ENCODE data around the gene GGA1. TPM values are rescaled to one million over a fixed set of nuclear protein-coding genes. Genes with fewer than 3 reads are reported as not detected.
A peak's percentile ranks its signal among the peaks of the same experiment; 100 is the strongest.

Gene GGA1
- total and polyA plus RNA-seq, 11 donors, result 22.7 to 45.7 (median 27.4) TPM

DNA sequence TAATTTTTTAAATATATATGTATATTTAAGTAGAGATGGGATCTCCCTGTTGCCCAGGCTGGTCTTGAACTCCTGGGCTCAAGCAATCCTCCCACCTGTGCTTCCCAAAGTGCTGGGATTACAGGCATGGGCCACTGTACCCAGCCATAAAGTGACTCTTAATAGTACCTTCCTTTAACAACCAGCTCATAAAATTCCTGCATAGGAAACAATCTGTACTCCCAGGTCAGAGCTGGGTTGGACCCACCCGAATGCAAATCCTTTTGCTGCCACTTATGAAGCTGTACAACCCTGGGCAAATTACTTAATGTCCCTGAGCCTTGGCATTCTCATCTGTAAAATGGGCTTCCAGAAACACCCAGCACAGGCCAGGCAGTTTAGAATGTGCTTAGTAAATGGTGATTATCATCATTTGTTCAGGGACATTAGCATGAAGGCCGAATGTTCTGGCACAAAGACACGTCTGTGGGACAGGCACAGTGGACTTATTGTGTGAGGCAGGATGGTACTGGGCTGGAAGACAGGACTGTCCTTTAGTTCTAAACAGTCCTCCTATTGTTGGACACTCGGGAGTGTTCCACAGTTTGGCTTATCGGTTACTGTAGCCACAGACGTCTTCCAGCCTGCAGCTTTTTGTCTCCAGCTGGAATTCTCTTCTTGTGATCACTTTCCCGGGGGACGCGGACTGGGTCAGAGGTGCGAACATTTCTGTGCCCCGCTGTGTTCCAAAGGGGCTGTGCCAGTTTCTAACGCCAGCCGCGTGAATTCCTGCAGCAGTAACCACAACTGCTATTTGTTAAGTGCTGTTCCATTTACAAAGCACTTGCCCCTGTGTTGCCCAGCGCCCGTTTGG lies 55.8 kb downstream of the GGA1 start:
- ATAC-seq (no peak), DNase-seq (no peak)
- H3K36me3 ChIP-seq, result peaks cover 0 to 20% (median 13%) of the 10 kb centered on the region in 9 donors
- no peak overlapping the region for H3K4me3 ChIP-seq
- peak overlapping the region in 4 of 12 donors; percentile 7 to 50 (median 24) for H3K27ac ChIP-seq
- no peak for TF ChIP-seq POLR2A (IDR thresholded peaks at IDR 0.05)
- TF ChIP-seq CTCF (IDR thresholded peaks at IDR 0.05), result no peak
- peaks cover 0 to 43% (median 30%) of the 10 kb centered on the region in 12 donors for H3K4me1 ChIP-seq
- intact Hi-C loops (cut with DNase I), result no loop called here
- WGBS, 4 donors, result 47 to 64% (median 61%) methylated on average over 11 to 16 of the region's 16 CpGs
- H3K9me3 ChIP-seq, result no peaks in the 10 kb centered on the region
- H3K27me3 ChIP-seq, result no peaks in the 10 kb centered on the region

GRCh38 chr22:37665487-37665886 lies 56.9 kb downstream of the GGA1 start:
- intact Hi-C loops (cut with DNase I), result no loop called here
- WGBS, 4 donors, result 94 to 100% (median 95%) methylated on average over 13 to 24 of the region's 24 CpGs
- peaks cover 0 to 33% (median 19%) of the 10 kb centered on the region in 12 donors for H3K4me1 ChIP-seq
- H3K4me3 ChIP-seq, result no peak overlapping the region
- DNase-seq (no peak), ATAC-seq (no peak)
- H3K27ac ChIP-seq, result no peak overlapping the region
- no peaks in the 10 kb centered on the region for H3K27me3 ChIP-seq
- no peaks in the 10 kb centered on the region for H3K9me3 ChIP-seq
- peaks cover 0 to 20% (median 13%) of the 10 kb centered on the region in 9 donors for H3K36me3 ChIP-seq
- TF ChIP-seq CTCF (IDR thresholded peaks at IDR 0.05) (no peak), POLR2A (IDR thresholded peaks at IDR 0.05) (no peak)

DNA sequence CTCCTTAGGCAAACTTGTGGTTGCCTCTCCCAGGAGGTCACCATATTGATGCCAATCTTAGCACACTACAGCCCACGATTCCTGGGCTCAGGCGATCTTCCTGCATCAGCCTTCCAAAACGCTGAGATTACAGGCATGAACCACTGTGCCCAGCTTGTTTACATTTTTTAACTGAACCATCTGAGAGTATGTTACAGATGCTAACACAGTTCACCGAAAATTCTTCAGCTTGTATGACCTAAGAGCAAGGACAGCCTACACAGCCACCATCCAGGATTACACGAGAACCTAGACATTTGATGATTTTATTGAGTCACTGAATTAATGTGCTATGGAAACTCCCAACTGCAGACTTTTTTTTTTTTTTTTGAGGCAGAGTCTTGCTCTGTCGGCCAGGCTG lies 61.0 kb downstream of the GGA1 start:
- H3K27ac ChIP-seq, result no peak overlapping the region
- WGBS, 4 donors, result 80 to 90% (median 87%) methylated on average over 6 of the region's 6 CpGs
- H3K4me1 ChIP-seq, result peaks cover 0 to 25% (median 11%) of the 10 kb centered on the region in 12 donors
- TF ChIP-seq POLR2A (IDR thresholded peaks at IDR 0.05) (no peak), CTCF (IDR thresholded peaks at IDR 0.05) (no peak)
- no peak overlapping the region for H3K4me3 ChIP-seq
- DNase-seq (no peak), ATAC-seq (no peak)
- H3K27me3 ChIP-seq, result no peaks in the 10 kb centered on the region
- peaks cover 0 to 20% (median 13%) of the 10 kb centered on the region in 9 donors for H3K36me3 ChIP-seq
- intact Hi-C loops (cut with DNase I), result no loop called here
- no peaks in the 10 kb centered on the region for H3K9me3 ChIP-seq

GRCh38 chr22:37672206-37672919 lies 63.7 kb downstream of the GGA1 start:
- no peak for DNase-seq
- TF ChIP-seq POLR2A (IDR thresholded peaks at IDR 0.05) (no peak), CTCF (IDR thresholded peaks at IDR 0.05) (no peak)
- Histone ChIP-seq H3K4me1 (peaks cover under 1 to 46% (median 21%) of the 10 kb centered on the region in 12 donors), H3K4me3 (no peak overlapping the region), H3K9me3 (no peaks in the 10 kb centered on the region), H3K27me3 (no peaks in the 10 kb centered on the region), H3K36me3 (peaks cover 0 to 4% (median 0%) of the 10 kb centered on the region in 9 donors), H3K27ac (peak overlapping the region in 2 of 12 donors; percentile 95 to 98)
- intact Hi-C loops (cut with DNase I), result no loop called here
- ATAC-seq, result no peak
- 78 to 93% (median 87%) methylated on average over 12 to 15 of the region's 15 CpGs for WGBS, 4 donors

Measured in heart left ventricle (tissue), 16 donors.